Caco-2 (cell line): ENCODE results near the gene PDE1C. TPM values are rescaled to one million over a fixed set of nuclear protein-coding genes. Genes with fewer than 3 reads are reported as not detected.

ENCODE experiments used
- BruUV-seq: library from RNA; stranded (reverse); fragments of 400-500 nt; replicated peaks from 2 replicates; lab custom pipeline; 2021; lab: Mats Ljungman, UMichigan
- CTCF ChIA-PET: fragments of 300-600 bp; sonication (Branson Sonifier 250); formaldehyde crosslinking; loops from one replicate; lab custom pipeline; 2022; ENCODE audit warnings: antibody characterized with exemption; lab: Charles Lee
- POLR2A ChIA-PET: fragments of 300-600 bp; sonication (Branson Sonifier 250); formaldehyde crosslinking; loops from one replicate; lab custom pipeline; 2022; ENCODE audit warnings: antibody characterized with exemption; lab: Charles Lee
- DNase-seq, 2 experiments: peaks; one replicate each; pipeline versions ENCODE4 v3.0.0 to v3.0.0-alpha.2; 2020 to 2022
- H3K27me3 ChIP-seq: replicated peaks from 2 replicates; pipeline ENCODE4 v1.6.0; 2011; ENCODE audit warnings: low read length; ENCODE audit not compliant: control insufficient read depth, insufficient read depth
- H3K36me3 ChIP-seq: 2 replicates; pipeline ENCODE4 v1.5.1; 2011; ENCODE audit warnings: low read length; ENCODE audit not compliant: control insufficient read depth, insufficient read depth
- H3K4me1 ChIP-seq: fragments of 250-450 bp; sonication (Bioruptor Pico); 2 replicates; pipeline ENCODE4 v1.5.1; 2020; ENCODE audit warnings: mild to moderate bottlenecking
- H3K4me3 ChIP-seq: 2 replicates; pipeline ENCODE4 v1.5.1; 2011; ENCODE audit warnings: low read depth, mild to moderate bottlenecking, control low read depth, low read length
- H3K9me3 ChIP-seq: fragments of 250-450 bp; sonication (Bioruptor Pico); 2 replicates; pipeline ENCODE4 v1.5.1; 2020; ENCODE audit warnings: mild to moderate bottlenecking, moderate library complexity
- H3K27ac Mint-ChIP-seq: one replicate; pipeline ENCODE4 v1.8.0; 2022; ENCODE audit warnings: mixed read lengths; ENCODE audit not compliant: unreplicated experiment
- H3K27me3 Mint-ChIP-seq: one replicate; pipeline ENCODE4 v1.8.0; 2022; ENCODE audit warnings: mixed read lengths; ENCODE audit not compliant: insufficient read depth, unreplicated experiment
- H3K36me3 Mint-ChIP-seq: one replicate; pipeline ENCODE4 v1.8.0; 2022; ENCODE audit warnings: mild to moderate bottlenecking, mixed read lengths; ENCODE audit not compliant: insufficient read depth, unreplicated experiment
- H3K4me1 Mint-ChIP-seq: one replicate; pipeline ENCODE4 v1.8.0; 2022; ENCODE audit warnings: low read depth, mixed read lengths; ENCODE audit not compliant: unreplicated experiment
- H3K4me3 Mint-ChIP-seq: one replicate; pipeline ENCODE4 v1.8.0; 2022; ENCODE audit warnings: mild to moderate bottlenecking, moderate library complexity, mixed read lengths; ENCODE audit not compliant: unreplicated experiment
- H3K9me3 Mint-ChIP-seq: one replicate; pipeline ENCODE4 v1.8.0; 2022; ENCODE audit warnings: mixed read lengths; ENCODE audit not compliant: unreplicated experiment
- intact Hi-C: fragments of 100-400 bp; cut with micrococcal nuclease; formaldehyde crosslinking; loops from one replicate; pipeline ENCODE4 v1.10.0; 2022; ENCODE audit not compliant: unreplicated experiment
- total RNA-seq: library from RNA; stranded (reverse); gene quantifications from 2 replicates; pipeline ENCODE4 v1.2.3, GENCODE V29; 2022
- TF ChIP-seq, protein P1 (sequence below), 2 experiments: fragments of 200-600 bp in 1 of 2; IDR thresholded peaks; 1 replicate in 1 of 2; 2 replicates in 1 of 2; pipeline versions ENCODE4 v1.5.1 to v1.8.0; 2011 to 2022; ENCODE audit warnings: antibody characterized with exemption in 1 of 2, control low read depth in 1 of 2, inconsistent platforms in 1 of 2, low read depth in 1 of 2, low read length in 1 of 2, mild to moderate bottlenecking in 1 of 2, moderate library complexity in 1 of 2; ENCODE audit not compliant: insufficient read depth in 1 of 2, severe bottlenecking in 1 of 2, unreplicated experiment in 1 of 2

The PDE1C gene
- total RNA-seq, 1 experiment from 2014 or later = not detected

DNA sequence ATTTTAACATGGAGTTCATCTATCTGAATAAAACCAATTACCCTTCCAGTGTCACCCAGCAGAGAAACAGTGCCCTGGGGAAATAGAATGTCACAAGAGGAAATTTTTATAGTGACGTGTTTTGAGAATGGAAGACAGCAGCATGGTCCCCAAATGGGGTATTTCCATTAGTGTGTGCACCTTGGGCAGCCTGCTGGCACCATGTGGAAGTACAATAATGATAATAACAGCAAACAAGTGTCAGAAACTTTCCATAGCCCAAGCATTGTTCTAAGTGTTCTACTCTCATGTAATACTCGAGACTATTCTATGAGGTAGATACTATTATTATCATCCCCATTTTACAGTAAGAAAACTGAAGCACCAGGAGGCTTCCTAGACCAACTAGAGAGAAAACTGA, 2.2 kb upstream of the PDE1C start:
- no TSS peak for BruUV-seq
- ChIA-PET CTCF (no interaction called here), POLR2A (no interaction called here)
- Mint-ChIP-seq H3K36me3 (no peaks in the 10 kb centered on the region), H3K27me3 (peaks cover 11% of the 10 kb centered on the region), H3K9me3 (no peaks in the 10 kb centered on the region), H3K4me1 (no peaks in the 10 kb centered on the region), H3K4me3 (no peak overlapping the region), H3K27ac (no peak overlapping the region)
- no peak overlapping the region for H3K4me3 ChIP-seq
- H3K9me3 ChIP-seq = no peaks in the 10 kb centered on the region
- no peaks in the 10 kb centered on the region for H3K36me3 ChIP-seq
- TF ChIP-seq, protein P1, sequence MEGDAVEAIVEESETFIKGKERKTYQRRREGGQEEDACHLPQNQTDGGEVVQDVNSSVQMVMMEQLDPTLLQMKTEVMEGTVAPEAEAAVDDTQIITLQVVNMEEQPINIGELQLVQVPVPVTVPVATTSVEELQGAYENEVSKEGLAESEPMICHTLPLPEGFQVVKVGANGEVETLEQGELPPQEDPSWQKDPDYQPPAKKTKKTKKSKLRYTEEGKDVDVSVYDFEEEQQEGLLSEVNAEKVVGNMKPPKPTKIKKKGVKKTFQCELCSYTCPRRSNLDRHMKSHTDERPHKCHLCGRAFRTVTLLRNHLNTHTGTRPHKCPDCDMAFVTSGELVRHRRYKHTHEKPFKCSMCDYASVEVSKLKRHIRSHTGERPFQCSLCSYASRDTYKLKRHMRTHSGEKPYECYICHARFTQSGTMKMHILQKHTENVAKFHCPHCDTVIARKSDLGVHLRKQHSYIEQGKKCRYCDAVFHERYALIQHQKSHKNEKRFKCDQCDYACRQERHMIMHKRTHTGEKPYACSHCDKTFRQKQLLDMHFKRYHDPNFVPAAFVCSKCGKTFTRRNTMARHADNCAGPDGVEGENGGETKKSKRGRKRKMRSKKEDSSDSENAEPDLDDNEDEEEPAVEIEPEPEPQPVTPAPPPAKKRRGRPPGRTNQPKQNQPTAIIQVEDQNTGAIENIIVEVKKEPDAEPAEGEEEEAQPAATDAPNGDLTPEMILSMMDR (IDR thresholded peaks at IDR 0.05; ENCODE audit: insufficient read depth in 1 of 2, low read depth in 1 of 2, low read length in 1 of 2, severe bottlenecking in 1 of 2, unreplicated experiment in 1 of 2) = no peak
- intact Hi-C loops = no loop called here
- no peaks in the 10 kb centered on the region for H3K4me1 ChIP-seq
- no peak for DNase-seq
- H3K27me3 ChIP-seq = no peaks in the 10 kb centered on the region

DNA sequence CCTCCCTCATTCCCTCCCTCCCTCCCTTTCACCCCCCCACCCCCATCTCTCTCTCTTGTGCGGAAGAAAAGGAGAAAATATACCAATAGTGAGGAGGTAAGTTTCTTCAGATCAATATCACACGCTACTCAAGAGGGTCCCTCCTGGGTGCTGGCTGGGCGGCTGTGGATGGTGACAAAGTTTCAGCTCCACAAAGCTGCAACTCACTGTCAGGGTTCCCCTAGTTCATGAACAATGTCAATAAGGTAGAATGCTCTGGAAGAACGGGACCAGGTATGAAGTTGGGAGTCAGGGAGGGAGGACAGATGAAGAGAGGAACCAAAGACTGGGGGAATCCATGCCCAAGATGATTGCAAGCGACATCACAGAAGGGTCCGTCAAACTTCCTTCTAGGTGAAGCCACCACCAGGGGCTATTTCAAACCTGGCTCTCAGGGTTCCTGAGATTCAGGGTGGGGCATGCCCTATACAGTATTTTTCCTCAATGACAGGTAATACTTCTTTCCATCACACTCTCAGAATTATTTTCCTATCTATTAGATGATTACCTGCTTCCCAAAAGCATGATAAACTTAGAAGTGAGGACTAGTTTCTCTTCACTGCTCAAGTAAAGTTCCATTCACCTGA, 1.4 kb upstream of the PDE1C start:
- no peak overlapping the region for H3K27ac Mint-ChIP-seq
- intact Hi-C loops = no loop called here
- H3K36me3 Mint-ChIP-seq = no peaks in the 10 kb centered on the region
- Histone ChIP-seq H3K4me3 (no peak overlapping the region), H3K9me3 (no peaks in the 10 kb centered on the region), H3K36me3 (no peaks in the 10 kb centered on the region), H3K4me1 (no peaks in the 10 kb centered on the region), H3K27me3 (no peaks in the 10 kb centered on the region; the same call in 1 of the 2 replicates)
- DNase-seq = no peak
- peaks cover 11% of the 10 kb centered on the region for H3K27me3 Mint-ChIP-seq
- H3K9me3 Mint-ChIP-seq = no peaks in the 10 kb centered on the region
- POLR2A ChIA-PET = no interaction called here
- no peak overlapping the region for H3K4me3 Mint-ChIP-seq
- CTCF ChIA-PET = no interaction called here
- no peaks in the 10 kb centered on the region for H3K4me1 Mint-ChIP-seq
- TF ChIP-seq, protein P1 (IDR thresholded peaks at IDR 0.05; ENCODE audit: insufficient read depth in 1 of 2, low read depth in 1 of 2, low read length in 1 of 2, severe bottlenecking in 1 of 2, unreplicated experiment in 1 of 2) = no peak
- BruUV-seq = no TSS peak

DNA sequence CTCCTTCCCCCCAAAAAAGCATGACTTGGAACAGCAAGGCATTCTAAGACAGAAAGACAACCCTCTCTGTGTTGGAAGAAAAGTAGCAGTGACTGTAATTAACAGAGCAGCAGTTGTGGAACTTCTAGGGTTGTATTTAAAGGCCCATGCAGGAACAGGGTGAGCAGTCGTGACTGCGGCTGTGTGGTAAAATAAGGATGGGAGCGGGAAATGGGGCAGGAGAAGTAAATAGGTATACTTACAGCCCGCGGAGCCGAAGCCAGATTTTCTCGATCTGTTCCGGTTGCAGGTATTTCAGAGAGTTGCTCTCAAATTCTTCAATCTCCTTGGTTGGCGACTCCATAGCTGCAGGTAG, 179 bp downstream of the PDE1C start:
- intact Hi-C loops = no loop called here
- peaks cover 14% of the 10 kb centered on the region for H3K27me3 Mint-ChIP-seq
- H3K9me3 Mint-ChIP-seq = no peaks in the 10 kb centered on the region
- Histone ChIP-seq H3K4me1 (no peaks in the 10 kb centered on the region), H3K4me3 (no peak overlapping the region), H3K36me3 (no peaks in the 10 kb centered on the region), H3K27me3 (no peaks in the 10 kb centered on the region; the same call in 1 of the 2 replicates), H3K9me3 (no peaks in the 10 kb centered on the region)
- no peak for DNase-seq
- H3K27ac Mint-ChIP-seq = no peak overlapping the region
- POLR2A ChIA-PET = no interaction called here
- no peak overlapping the region for H3K4me3 Mint-ChIP-seq
- BruUV-seq = no TSS peak
- H3K36me3 Mint-ChIP-seq = no peaks in the 10 kb centered on the region
- TF ChIP-seq, protein P1 (IDR thresholded peaks at IDR 0.05; ENCODE audit: insufficient read depth in 1 of 2, low read depth in 1 of 2, low read length in 1 of 2, severe bottlenecking in 1 of 2, unreplicated experiment in 1 of 2) = no peak
- no peaks in the 10 kb centered on the region for H3K4me1 Mint-ChIP-seq
- CTCF ChIA-PET = interaction anchor here (0.8 kb wide), 1 partner anchor 696 kb away, joined by 3 read pairs; no protein-coding TSS in a partner anchor
